K562 (cell line): Measurements from ENCODE around the gene TRABD2B.

Experiments used
- CEBPB ChIP-seq: fragments of 450-650 bp; IDR thresholded peaks from 2 replicates; pipeline ENCODE4 v1.6.1; 2016; ENCODE audit warnings: missing genetic modification characterization, missing compliant biosample characterization
- CREM ChIP-seq: IDR thresholded peaks from 2 replicates; pipeline ENCODE4 v1.6.1; 2014; ENCODE audit warnings: antibody characterized with exemption, low read depth
- CTCF ChIP-seq, 3 experiments: IDR thresholded peaks in 2 of 3; conservative IDR thresholded peaks in 1 of 3; 2 replicates each; pipeline ENCODE4 v1.5.1; 2011 to 2012; ENCODE audit warnings: low read length in 3 of 3, mild to moderate bottlenecking in 3 of 3, control low read depth in 2 of 3, improper control_type of control experiment in 1 of 3, inconsistent platforms in 1 of 3, low read depth in 1 of 3, mixed read lengths in 1 of 3, moderate library complexity in 1 of 3; ENCODE audit not compliant: insufficient read depth in 2 of 3
- EZH2 ChIP-seq: IDR thresholded peaks from 2 replicates; pipeline ENCODE4 v1.6.1; 2012; ENCODE audit warnings: low read depth, mild to moderate bottlenecking, inconsistent platforms, low read length, borderline replicate concordance
- FOXK1 ChIP-seq: sonication (generic); formaldehyde crosslinking; IDR thresholded peaks from 2 replicates; pipeline ENCODE4 v1.8.0; 2022; ENCODE audit warnings: missing genetic modification reagents, mild to moderate bottlenecking, borderline replicate concordance
- GMEB1 ChIP-seq: fragments of 250-450 bp; sonication (Bioruptor Pico); IDR thresholded peaks from 2 replicates; pipeline ENCODE4 v1.4.0; 2020; ENCODE audit warnings: mild to moderate bottlenecking
- KDM1A ChIP-seq, 2 experiments: fragments of 450-650 bp; IDR thresholded peaks; 2 replicates each; pipeline ENCODE4 v1.6.1; 2016; ENCODE audit warnings: mild to moderate bottlenecking in 2 of 2
- MEF2A ChIP-seq: IDR thresholded peaks from 2 replicates; pipeline ENCODE4 v1.6.1; 2011; ENCODE audit warnings: low read depth, mild to moderate bottlenecking, low read length, moderate library complexity; ENCODE audit not compliant: control insufficient read depth
- MXI1 ChIP-seq: IDR thresholded peaks from 2 replicates; pipeline ENCODE4 v1.6.1; 2011; ENCODE audit warnings: low read depth, mild to moderate bottlenecking, improper control_type of control experiment, low read length
- NFATC3 ChIP-seq: fragments of 450-650 bp; IDR thresholded peaks from 2 replicates; pipeline ENCODE4 v1.6.1; 2017; ENCODE audit warnings: mild to moderate bottlenecking
- SIX5 ChIP-seq, 2 experiments: IDR thresholded peaks; 2 replicates each; pipeline ENCODE4 v1.6.1; 2011; ENCODE audit warnings: low read length in 2 of 2, borderline replicate concordance in 1 of 2, low read depth in 1 of 2, mild to moderate bottlenecking in 1 of 2, moderate library complexity in 1 of 2; ENCODE audit not compliant: insufficient read depth in 1 of 2
- SMAD2 ChIP-seq: fragments of 150-350 bp; IDR thresholded peaks from 2 replicates; pipeline ENCODE4 v1.6.1; 2014; ENCODE audit warnings: low read depth, mild to moderate bottlenecking, low read length
- ZC3H4 ChIP-seq: sonication (generic); formaldehyde crosslinking; IDR thresholded peaks from 2 replicates; pipeline ENCODE4 v1.9.0; 2021; ENCODE audit warnings: missing genetic modification reagents, borderline replicate concordance

- TF ChIP-seq CTCF (IDR thresholded peaks at IDR 0.05 in 2 of 3, conservative IDR thresholded peaks at IDR 0.05 in 1 of 3; ENCODE audit: insufficient read depth in 2 of 3, low read depth in 1 of 3, low read length in 3 of 3) (no peak), EZH2 (no peak), CEBPB (no peak), KDM1A (IDR thresholded peaks at IDR 0.05) (no peak), SIX5 (IDR thresholded peaks at IDR 0.05; ENCODE audit: borderline replicate concordance in 1 of 2, insufficient read depth in 1 of 2, low read depth in 1 of 2, low read length in 2 of 2) (no peak), FOXK1 (CRISPR knock-in tag) (no peak), MXI1 (no peak), ZC3H4 (CRISPR knock-in tag) (no peak), MEF2A (no peak), CREM (no peak), SMAD2 (no peak), NFATC3 (no peak), GMEB1 (CRISPR knock-in tag) (no peak)
Measured at GRCh38 chr1:47998396-47998990, 1.3 kb upstream of the TRABD2B start.
